HG03565 (cell line): Measurements from ENCODE around the gene PPP2R1A.
"Not testable (repeated sequence)": the region's sequence is repeated elsewhere in the genome, so short reads cannot be mapped to it uniquely, and the experiment has no call there.

Source experiments
- ATAC-seq: cut with Tn5 transposase; IDR thresholded peaks from one replicate; pipeline ENCODE4 v1.9.1; 2021; ENCODE audit warnings: mild to moderate bottlenecking, moderate library complexity; ENCODE audit not compliant: unreplicated experiment

Gene PPP2R1A

GRCh38 chr19:52237197-52237596 lies 47.3 kb downstream of the PPP2R1A start:
- no peak for ATAC-seq

DNA sequence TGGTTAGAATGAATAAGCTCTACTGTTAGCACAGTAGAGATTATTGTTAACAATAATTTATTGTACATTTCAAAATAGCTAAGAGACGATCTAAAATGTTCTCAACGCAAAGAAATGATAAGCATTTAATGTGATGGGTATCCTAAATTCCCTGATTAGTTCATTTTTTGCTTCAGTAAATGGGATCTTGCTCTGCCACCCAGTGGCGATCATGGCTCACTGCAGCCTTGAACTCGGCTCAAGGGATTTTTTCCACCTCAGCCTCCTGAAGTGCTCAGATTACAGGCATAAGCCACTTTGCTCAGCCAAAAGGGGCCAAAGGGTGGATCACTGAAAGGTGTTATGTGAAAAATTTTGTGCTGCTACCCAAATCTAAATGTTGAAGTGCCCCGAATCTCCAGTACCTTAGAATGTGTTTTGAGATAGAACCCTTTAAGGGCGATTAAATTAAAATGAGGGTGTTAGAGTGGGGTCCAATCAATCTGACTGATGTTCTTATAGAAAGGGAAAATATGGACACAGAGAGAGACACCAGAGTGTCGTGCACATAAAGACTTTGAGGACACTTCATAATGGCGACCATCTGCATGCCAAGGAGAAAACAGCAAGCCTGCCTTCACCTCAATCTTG lies 48.0 kb downstream of the PPP2R1A start:
- ATAC-seq: no peak

DNA sequence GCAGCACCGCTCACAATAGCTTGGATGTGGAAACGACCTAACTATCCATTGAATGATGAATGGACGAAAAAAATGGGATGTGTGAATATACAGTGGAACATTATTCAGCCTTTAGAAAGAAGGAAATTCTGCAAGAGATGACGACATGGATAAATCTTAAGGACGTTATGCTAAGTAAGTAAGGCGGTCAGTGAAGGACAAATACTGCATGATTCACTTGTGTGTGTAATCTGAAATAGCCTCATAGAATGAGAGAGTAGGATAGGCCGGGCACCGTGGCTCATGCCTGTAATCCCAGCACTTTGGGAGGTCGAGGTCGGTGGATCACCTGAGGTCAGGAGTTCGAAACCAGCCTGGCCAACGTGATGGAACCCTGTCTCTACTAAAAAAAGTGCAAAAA lies 54.2 kb downstream of the PPP2R1A start:
- no peak for ATAC-seq

- no peak for ATAC-seq
Observed at GRCh38 chr19:52248241-52248640, 58.4 kb downstream of the PPP2R1A start.

- no peak for ATAC-seq
Observed at GRCh38 chr19:52258426-52258825, 68.6 kb downstream of the PPP2R1A start.

DNA sequence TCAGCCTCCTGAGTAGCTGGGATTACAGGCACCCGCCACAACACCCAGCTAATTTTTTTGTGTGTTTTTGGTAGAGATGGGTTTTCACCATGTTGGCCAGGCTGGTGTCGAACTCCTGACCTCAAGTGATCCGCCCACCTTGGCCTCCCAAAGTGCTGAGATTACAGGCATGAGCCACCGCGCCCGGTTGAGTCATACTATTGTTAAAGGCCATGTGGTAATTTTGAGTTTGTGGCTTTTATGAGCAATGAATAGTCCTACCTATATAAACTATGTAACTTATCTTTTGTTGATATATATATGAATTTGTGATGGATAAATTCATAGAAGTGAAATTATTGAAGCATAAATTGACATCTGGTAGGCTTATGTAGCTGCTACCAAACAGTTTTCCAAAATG lies 75.7 kb downstream of the PPP2R1A start:
- ATAC-seq: not testable (repeated sequence)

DNA sequence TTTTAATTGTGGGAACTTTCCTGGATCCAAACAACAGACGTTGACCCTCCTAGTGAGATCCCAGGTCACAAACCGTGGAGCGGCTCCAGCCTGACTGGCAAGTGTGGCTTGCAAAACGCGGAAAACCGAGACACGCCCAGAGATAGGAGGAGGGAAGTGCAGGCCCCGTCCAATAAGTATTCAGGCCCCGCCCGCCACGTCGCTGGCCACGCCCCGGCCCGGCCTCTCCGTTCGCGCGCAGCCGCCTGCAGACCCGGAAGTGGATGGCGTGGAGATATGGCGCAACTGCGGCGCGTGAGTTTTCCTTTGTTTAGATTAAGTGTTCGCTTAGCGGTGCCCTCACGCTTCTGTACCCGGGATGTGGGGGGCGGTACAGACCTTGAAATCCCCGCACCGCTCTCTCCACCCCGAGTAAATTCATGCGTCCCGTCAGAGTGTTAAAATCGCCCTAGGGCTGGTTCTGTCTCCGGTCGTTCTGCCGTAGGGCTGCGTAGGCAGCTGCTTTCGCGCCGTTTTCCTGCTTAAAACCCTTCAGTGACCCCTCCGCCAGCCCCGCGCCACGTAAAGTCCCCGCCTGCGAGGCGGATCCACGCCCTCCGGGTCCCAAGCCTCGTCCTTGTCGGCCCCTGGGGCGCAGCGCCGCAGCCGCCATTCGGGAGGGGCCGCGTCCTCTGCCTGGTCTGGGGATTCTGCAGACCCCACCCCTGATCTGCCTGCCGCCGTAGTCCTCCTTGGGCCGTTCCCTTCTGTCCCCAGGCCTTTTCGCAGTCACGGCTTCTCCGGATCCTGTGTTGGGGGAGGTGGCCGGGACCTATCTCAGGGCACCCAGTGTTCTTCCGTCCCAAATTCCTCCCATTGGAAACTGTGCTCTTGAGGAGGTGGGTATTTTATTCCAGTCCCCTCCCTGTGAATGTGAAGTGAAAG lies 79.7 kb downstream of the PPP2R1A start, which contains the start of gene ZNF766:
Gene ZNF766, plus strand, starts transcription at position 250 of the 924 bp plus-strand sequence. Its CDS starts 27 bp downstream, at position 277.
- ATAC-seq: peak; percentile 91

- ATAC-seq: no peak
Observed at GRCh38 chr19:52270266-52270885, 80.5 kb downstream of the PPP2R1A start.

DNA sequence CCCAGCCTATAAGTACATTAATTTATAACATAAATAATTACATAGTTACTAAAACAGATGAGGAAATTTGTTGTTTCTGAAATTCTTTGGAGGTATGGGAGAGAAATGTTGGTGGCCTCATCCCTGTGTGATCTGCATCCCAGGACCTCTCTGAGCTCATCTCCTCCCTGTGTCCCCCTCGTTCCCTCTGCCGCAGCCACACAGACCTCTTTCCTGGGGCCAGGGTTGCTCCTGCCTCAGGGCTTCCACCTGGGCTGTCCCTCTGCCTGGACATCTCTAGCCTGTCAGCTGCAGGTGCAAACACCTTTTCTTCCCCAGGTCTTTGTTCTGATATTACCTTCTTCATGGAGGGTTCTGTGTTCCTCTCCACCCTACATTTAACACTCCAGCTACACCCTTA lies 83.4 kb downstream of the PPP2R1A start:
- no peak for ATAC-seq

DNA sequence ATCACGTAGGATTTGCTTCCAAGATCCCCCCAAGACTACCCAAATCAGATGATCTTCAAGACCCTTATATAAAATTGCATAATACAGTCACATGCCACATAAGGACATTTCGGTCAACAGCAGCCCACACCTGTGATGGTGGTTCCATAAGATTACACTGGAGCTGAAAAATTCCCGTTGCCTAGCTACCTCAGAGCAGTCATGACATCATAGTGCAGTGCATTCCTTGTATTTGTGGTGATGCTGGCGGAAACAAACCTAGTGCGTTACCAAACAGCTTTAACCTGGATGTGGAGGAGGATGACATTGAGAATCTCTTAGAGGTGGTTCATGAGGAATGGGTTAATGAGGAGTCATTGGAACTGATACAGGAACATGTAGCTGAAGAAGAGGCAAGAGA lies 84.3 kb downstream of the PPP2R1A start:
- no peak for ATAC-seq

DNA sequence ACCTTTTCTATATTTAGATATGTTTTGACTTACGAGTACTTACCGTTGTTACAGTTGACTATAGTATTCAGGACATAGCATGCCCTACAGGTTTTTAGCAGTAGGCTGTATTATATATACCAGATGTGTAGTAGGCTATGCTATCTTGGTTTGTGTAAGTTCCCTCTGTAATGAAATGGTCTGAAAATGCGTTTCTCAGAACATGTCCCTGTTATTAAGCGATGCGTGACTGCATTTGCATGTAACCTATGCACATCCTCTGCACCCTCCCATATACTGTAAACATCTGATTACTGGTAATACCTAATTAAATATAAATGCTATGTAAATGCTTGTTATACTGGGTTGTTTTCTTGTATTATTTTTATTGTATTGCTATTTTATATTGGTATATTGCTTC lies 86.1 kb downstream of the PPP2R1A start:
- no peak for ATAC-seq

GRCh38 chr19:52277471-52277870 lies 87.6 kb downstream of the PPP2R1A start:
- ATAC-seq: no peak
